Measurements from ENCODE around the gene NOC4L.

The NOC4L gene

GRCh38 chr12:132151766-132152410 lies 7.6 kb downstream of the NOC4L start:
- no peak overlapping the region for H3K4me3 ChIP-seq (ENCODE audit: low read depth, low read length)
- DNase-seq (ENCODE audit: low read depth) = no peak
- in situ Hi-C loops (cut with HindIII; ENCODE audit: low sequenced_read_pairs) = no loop called here
- no peak for TF ChIP-seq CTCF (IDR thresholded peaks at IDR 0.05; ENCODE audit: low read depth, low read length, missing control alignments)

- H3K4me3 ChIP-seq (ENCODE audit: low read depth, low read length) = no peak overlapping the region
- no peak for TF ChIP-seq CTCF (IDR thresholded peaks at IDR 0.05; ENCODE audit: low read depth, low read length, missing control alignments)
- in situ Hi-C loops (cut with HindIII; ENCODE audit: low sequenced_read_pairs) = no loop called here
- DNase-seq (ENCODE audit: low read depth) = no peak
These were observed 8.2 kb downstream of the NOC4L start for GRCh38 chr12:132152411-132152821.

DNA sequence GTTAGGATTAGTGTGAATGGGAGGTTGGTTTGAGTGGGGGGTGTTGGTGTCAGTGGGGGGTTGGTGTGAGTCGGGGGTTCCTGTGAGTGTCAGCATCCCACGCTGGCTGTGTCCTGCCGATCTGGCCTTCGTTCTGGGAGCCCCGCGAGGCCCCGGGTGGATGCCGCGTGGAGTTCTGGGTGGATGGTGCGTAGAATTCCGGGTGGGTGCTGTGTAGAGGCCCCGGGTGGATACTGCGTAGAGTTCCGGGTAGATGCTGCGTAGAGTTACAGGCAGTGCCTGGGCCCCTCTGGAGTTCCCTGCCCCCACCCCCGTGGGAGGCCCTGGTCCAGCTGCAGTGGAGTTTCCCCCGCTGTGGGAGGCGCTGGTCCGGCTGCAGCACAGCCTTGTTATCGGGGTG lies 8.7 kb downstream of the NOC4L start:
- H3K4me3 ChIP-seq (ENCODE audit: low read depth, low read length) = no peak overlapping the region
- in situ Hi-C loops (cut with HindIII; ENCODE audit: low sequenced_read_pairs) = no loop called here
- no peak for TF ChIP-seq CTCF (IDR thresholded peaks at IDR 0.05; ENCODE audit: low read depth, low read length, missing control alignments)
- DNase-seq (ENCODE audit: low read depth) = no peak

DNA sequence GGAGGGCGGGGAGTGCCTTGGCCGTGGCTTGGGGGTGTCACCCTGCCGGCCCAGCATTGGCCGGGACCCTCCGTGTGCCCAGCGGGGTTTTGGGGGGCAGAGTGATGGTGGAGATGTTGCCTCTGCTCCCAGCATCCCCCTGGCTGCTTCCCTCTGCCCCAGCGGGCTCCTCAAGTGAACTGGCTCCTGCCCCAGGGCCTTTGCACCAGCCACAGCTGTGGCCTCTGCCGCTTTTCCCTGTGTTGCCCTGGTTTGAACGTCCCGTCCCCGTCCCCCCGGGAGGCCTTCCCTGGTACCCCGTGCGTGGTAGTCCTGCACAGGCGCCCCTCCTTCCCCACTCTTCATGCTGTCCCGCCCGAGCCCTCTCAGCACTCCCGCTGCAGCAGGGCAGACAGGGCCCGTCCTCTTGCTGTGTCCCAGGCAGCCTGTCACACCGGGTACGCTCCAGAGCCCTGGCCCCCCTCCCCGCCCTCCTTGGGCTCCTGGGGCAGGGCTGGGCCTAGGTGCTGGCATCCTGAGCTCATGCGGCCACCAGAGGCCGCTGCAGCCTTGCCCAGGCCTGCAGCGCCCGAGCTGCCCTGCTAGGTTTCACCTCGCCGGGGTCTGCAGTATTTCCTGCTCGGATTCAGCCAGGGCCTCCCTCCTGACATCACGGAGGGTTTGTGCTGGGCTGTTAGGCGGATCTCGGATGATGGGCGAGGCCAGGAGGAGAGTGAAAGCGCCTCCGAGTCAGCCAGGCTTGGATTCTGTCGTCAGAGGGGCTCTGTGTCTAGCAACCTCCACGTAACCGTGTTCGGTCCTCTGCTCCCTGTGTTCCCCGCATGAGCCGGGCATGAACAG lies 9.5 kb downstream of the NOC4L start:
- peak; percentile 49 for DNase-seq (ENCODE audit: low read depth)
- in situ Hi-C loops (cut with HindIII; ENCODE audit: low sequenced_read_pairs) = no loop called here
- peak; percentile 90 for TF ChIP-seq CTCF (IDR thresholded peaks at IDR 0.05; ENCODE audit: low read depth, low read length, missing control alignments)
- H3K4me3 ChIP-seq (ENCODE audit: low read depth, low read length) = no peak overlapping the region

GRCh38 chr12:132154341-132154761 lies 10.1 kb downstream of the NOC4L start:
- H3K4me3 ChIP-seq (ENCODE audit: low read depth, low read length) = no peak overlapping the region
- in situ Hi-C loops (cut with HindIII; ENCODE audit: low sequenced_read_pairs) = no loop called here
- DNase-seq (ENCODE audit: low read depth) = no peak
- TF ChIP-seq CTCF (IDR thresholded peaks at IDR 0.05; ENCODE audit: low read depth, low read length, missing control alignments) = no peak

DNA sequence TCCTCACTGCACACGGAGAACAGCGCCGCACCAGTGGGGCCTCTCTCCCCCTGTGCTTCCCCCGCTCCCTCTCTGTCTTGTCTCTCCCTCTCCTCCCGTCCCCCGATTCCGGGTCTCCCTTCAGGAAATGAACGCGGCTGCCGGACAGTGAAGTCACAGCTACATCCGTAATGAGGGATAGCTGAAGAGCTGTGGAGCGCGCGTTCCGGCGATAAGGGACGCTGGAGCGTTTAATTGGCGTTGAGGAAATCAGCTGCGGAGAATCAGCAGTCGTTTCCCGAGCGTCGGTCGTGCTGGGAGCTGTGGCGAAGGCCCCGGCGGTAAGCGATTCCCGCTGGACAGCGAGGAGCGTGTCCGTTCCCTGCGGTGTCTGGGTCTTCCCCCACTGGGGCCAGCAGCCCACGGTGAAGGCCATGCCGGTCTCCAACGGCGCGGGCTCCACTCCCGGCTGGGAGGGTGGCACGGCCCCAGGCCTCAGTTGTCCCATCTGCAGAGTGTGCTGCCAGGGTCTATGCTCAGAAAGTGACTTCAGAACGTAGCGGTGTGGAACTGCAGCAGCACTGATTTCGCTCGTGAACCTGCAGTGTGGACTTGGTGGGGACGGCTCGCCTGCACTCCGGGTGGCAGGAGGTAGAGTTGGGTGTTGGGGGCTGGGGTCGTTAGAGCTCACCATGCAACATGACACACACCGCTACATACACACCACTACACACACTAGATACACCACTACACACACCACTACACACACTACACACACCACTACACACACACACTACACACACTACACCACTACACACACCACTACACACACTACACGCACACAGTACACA lies 10.9 kb downstream of the NOC4L start:
- H3K4me3 ChIP-seq (ENCODE audit: low read depth, low read length) = no peak overlapping the region
- in situ Hi-C loops (cut with HindIII; ENCODE audit: low sequenced_read_pairs) = no loop called here
- no peak for TF ChIP-seq CTCF (IDR thresholded peaks at IDR 0.05; ENCODE audit: low read depth, low read length, missing control alignments)
- no peak for DNase-seq (ENCODE audit: low read depth)

Measured in astrocyte of the cerebellum (primary cell).